Aorta (tissue), 5 donors: Measurements from ENCODE around the gene ZNF621. TPM values are rescaled to one million over a fixed set of nuclear protein-coding genes. Genes with fewer than 3 reads are reported as not detected.
"Not testable (repeated sequence)": the region's sequence is repeated elsewhere in the genome, so short reads cannot be mapped to it uniquely, and the experiment has no call there.

Experiments used
- ATAC-seq: fragments of 200-7000 bp; cut with Tn5 transposase; one replicate; pipeline ENCODE4 v1.9.1; 2022; ENCODE audit warnings: moderate library complexity; ENCODE audit not compliant: low FRiP score
- DNase-seq, 2 donors: peaks; one replicate each; pipeline ENCODE4 v3.0.0-alpha.2; 2020
- H3K27ac ChIP-seq, 2 donors: one replicate each; pipeline ENCODE4 v1.5.1; 2013; ENCODE audit warnings: low read length in 2 of 2, mild to moderate bottlenecking in 2 of 2, moderate library complexity in 2 of 2, control low read depth in 1 of 2, inconsistent platforms in 1 of 2, low read depth in 1 of 2
- H3K27me3 ChIP-seq, 2 donors: one replicate each; pipeline ENCODE4 v1.6.1; 2013; ENCODE audit warnings: control low read depth in 1 of 2, low read length in 1 of 2, mild to moderate bottlenecking in 1 of 2, moderate library complexity in 1 of 2; ENCODE audit not compliant: insufficient read depth in 2 of 2, control insufficient read depth in 1 of 2
- H3K36me3 ChIP-seq, 2 donors: one replicate each; pipeline ENCODE4 v1.6.1; 2013; ENCODE audit warnings: control low read depth in 1 of 2, low read length in 1 of 2, mild to moderate bottlenecking in 1 of 2; ENCODE audit not compliant: insufficient read depth in 2 of 2, control insufficient read depth in 1 of 2
- H3K4me1 ChIP-seq, 2 donors: one replicate each; pipeline ENCODE4 v1.6.1; 2013; ENCODE audit warnings: low read length in 2 of 2, control low read depth in 1 of 2, mild to moderate bottlenecking in 1 of 2, moderate library complexity in 1 of 2; ENCODE audit not compliant: insufficient read depth in 2 of 2, control insufficient read depth in 1 of 2
- H3K4me3 ChIP-seq, 2 donors: one replicate each; pipeline ENCODE4 v1.5.1; 2013; ENCODE audit warnings: low read length in 2 of 2, control low read depth in 1 of 2, mild to moderate bottlenecking in 1 of 2
- H3K9me3 ChIP-seq: one replicate; pipeline ENCODE4 v1.6.1; 2013; ENCODE audit warnings: mild to moderate bottlenecking, low read length; ENCODE audit not compliant: control insufficient read depth
- WGBS, 2 donors: extraction: QIAGEN DNeasy Blood & Tissue Kit; methylation state at CpG; one replicate each; pipeline ENCODE4 v1.1.7; 2013; 5-methylcytosine and 5-hydroxymethylcytosine counted together
- intact Hi-C, 2 donors: fragments of 100-400 bp; cut with DNase I; formaldehyde crosslinking; loops; one replicate each; pipeline versions ENCODE4 v1.14.2 to v1.15.0; 2022
- polyA plus RNA-seq, 2 donors: library from polyadenylated mRNA; stranded (reverse); fragments of 200-250 nt; gene quantifications; one replicate each; pipeline ENCODE4 v1.2.3, GENCODE V29; 2013
- total RNA-seq, 2 donors: library from RNA; stranded (reverse); fragmentation: NEBNext Ultra II Directional; extraction: Animal tissue kit (Norgen Biotek cat#: 25700); gene quantifications; one replicate each; pipeline ENCODE4 v1.2.1, GENCODE V29; 2021
- donor health status: healthy with polysubstance abuse.
- donor health status: Bipolar disorder and iron deficiency.
- donor health status: DM: no; HTN: no; CAD: no.
- donor health status: DM: no; HTN: no; CAD: no.
- donor health status: DM: yes; HTN: yes; CAD: no.

The ZNF621 gene
- total and polyA plus RNA-seq, 4 donors, result 11.3 to 35.1 (median 22.8) TPM

DNA sequence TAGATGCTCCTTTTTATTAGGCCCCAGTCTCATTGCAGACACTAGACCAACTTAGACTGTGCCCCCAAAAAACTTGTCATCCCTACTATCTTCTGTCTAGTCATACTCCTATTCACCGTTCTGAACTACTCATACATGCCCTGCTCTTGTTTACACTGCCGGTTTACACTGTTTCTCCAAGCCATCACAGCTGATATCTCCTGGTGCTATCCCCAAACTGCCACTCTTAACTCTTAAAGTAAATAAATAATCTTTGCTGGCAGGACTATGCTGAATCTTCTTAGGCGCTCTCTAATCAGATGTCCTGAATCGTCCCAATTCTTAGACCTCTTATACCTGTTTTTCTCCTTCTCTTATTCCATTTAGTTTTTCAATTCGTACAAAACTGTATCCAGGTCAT, 40.9 kb downstream of the ZNF621 start:
- intact Hi-C loops, DNase-seq, H3K4me1 ChIP-seq, H3K9me3 ChIP-seq, ATAC-seq, H3K36me3 ChIP-seq, H3K27me3 ChIP-seq, H3K27ac ChIP-seq, H3K4me3 ChIP-seq: not testable (repeated sequence)
- 81 to 86% methylated on average over 5 of the region's 5 CpGs for WGBS, 2 donors

DNA sequence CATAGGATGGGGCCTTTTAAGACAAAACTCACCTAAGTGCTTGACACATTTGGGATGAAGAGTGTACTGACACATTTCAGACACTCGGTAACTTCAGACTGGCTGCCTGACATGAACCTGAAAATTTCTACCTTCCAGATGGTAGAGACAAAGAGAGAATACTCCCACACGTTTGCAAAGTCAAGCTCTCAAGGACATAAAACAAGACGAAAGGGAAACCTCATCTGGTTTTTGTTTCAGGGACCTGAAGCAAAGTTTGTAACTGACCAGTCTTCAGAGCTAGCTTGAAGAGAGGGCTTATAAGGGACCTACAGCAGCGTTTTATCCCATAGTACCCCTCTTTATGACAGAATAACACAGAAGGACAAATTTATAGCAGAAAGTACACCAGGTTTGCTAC, 41.9 kb downstream of the ZNF621 start:
- Histone ChIP-seq H3K4me1 (no peaks in the 10 kb centered on the region), H3K27ac (no peak overlapping the region), H3K36me3 (no peaks in the 10 kb centered on the region), H3K9me3 (no peaks in the 10 kb centered on the region), H3K27me3 (no peaks in the 10 kb centered on the region), H3K4me3 (no peak overlapping the region)
- intact Hi-C loops, result no loop called here
- ATAC-seq (no peak), DNase-seq (no peak)
- 62 to 63% methylated on average over 4 of the region's 4 CpGs for WGBS, 2 donors

DNA sequence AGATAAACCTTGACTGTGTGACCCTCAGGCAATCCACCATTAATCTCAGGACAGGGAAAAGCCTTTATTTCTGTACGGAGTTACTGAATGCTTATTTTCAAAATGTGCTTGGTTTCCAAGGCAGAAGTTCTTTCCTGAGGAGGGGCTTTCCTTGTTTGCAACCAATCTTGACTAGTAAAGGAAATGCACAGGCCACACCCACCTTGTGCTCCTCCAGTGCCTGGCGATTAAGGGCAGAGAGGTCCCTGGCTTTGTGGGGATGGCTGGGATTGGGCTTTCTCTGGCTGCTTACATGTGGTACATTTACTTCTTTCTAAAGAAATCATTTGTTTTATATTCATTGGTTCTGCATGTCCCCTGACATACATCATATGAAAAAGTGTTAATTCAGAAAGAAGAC, 47.8 kb downstream of the ZNF621 start:
- Histone ChIP-seq H3K27me3 (no peaks in the 10 kb centered on the region), H3K4me3 (no peak overlapping the region), H3K9me3 (peaks cover 2% of the 10 kb centered on the region), H3K36me3 (no peaks in the 10 kb centered on the region), H3K4me1 (no peaks in the 10 kb centered on the region), H3K27ac (no peak overlapping the region)
- WGBS, 2 donors, result 40 to 49% methylated on average over 2 of the region's 2 CpGs
- no peak for DNase-seq
- intact Hi-C loops, result loop anchor here in 1 of 2 donors (10.0 kb wide), 1 partner anchor 238 kb away; no protein-coding TSS in a partner anchor
- no peak for ATAC-seq

DNA sequence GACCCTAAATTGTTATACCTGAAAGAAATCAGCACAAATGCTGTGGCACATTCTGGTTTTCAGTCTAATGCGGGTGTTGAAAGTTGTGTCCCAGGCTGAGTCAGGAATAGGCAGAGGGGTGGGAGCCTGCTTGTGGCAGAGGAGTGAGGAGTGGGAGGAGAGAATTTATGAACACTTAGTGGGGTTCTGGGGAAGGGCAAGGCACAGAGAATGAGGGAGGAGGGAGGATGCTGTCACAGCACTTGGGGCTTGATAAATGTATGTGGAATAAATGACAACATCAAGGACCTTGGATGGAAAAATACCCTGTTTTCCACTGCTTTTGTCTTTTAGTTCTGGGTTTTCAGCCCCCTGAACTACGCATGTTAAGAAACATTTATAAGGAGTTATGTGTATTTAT, 49.3 kb downstream of the ZNF621 start:
- no peaks in the 10 kb centered on the region for H3K4me1 ChIP-seq
- intact Hi-C loops, result loop anchor here in 1 of 2 donors (10.0 kb wide), 1 partner anchor 239 kb away; no protein-coding TSS in a partner anchor
- WGBS, 2 donors, result 83 to 86% methylated on average over 2 of the region's 2 CpGs

DNA sequence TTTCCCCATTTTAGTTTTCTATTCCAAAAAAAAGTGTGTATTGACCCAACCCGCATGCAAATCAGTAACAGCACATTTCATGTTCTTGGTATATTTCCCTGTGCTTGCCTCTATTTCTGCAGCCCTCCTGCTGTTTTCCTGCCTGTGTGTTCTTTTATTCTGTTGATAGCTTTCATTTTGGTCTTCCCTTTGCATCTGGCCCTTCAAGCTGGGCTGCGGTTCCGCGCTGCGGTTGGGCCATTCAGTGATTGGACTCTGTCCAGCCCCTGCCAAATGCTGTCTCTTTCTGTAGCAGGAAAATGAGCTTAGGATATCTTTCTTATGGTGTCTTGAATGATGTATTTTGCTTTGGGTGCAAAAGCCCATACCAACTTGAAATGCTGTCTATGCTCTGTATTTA, 49.9 kb downstream of the ZNF621 start:
- Histone ChIP-seq H3K27me3 (no peaks in the 10 kb centered on the region), H3K9me3 (peaks cover 2% of the 10 kb centered on the region), H3K36me3 (no peaks in the 10 kb centered on the region), H3K4me3 (no peak overlapping the region), H3K4me1 (no peaks in the 10 kb centered on the region), H3K27ac (no peak overlapping the region)
- ATAC-seq, result no peak
- DNase-seq, result no peak
- 70 to 74% methylated on average over 5 of the region's 5 CpGs for WGBS, 2 donors
- intact Hi-C loops, result loop anchor here in 1 of 2 donors (10.0 kb wide), 1 partner anchor 240 kb away; no protein-coding TSS in a partner anchor

More for the DNA sequence above, 49.3 kb downstream of the ZNF621 start:
- ATAC-seq, result no peak
- Histone ChIP-seq H3K4me3 (no peak overlapping the region), H3K36me3 (no peaks in the 10 kb centered on the region), H3K27ac (no peak overlapping the region), H3K9me3 (peaks cover 2% of the 10 kb centered on the region), H3K27me3 (no peaks in the 10 kb centered on the region)
- DNase-seq, result no peak

DNA sequence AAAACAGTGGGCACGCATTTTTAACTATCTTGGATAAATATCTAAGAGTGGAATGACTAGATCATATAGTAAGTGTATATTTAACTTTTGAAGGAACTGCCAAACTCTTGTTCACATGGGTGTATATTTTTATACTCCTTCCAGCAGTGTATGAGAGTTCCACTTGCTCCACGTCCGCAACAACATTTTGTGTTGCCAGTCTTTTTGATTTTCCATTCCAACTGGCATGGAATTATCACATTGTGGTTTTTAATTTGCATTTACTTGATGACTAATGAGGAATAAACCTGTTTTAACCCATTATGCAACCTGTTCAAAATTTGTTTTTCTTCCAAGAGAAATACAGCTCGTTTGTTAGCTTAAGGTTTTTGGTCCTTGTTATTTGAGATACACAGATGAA, 51.6 kb downstream of the ZNF621 start:
- Histone ChIP-seq H3K4me1 (no peaks in the 10 kb centered on the region), H3K36me3 (no peaks in the 10 kb centered on the region), H3K9me3 (peaks cover 2% of the 10 kb centered on the region), H3K27me3 (no peaks in the 10 kb centered on the region), H3K27ac (no peak overlapping the region), H3K4me3 (no peak overlapping the region)
- intact Hi-C loops, result loop anchor here in 1 of 2 donors (10.0 kb wide), 1 partner anchor 242 kb away; no protein-coding TSS in a partner anchor
- ATAC-seq, result no peak
- WGBS, 2 donors, result 53 to 63% methylated on average over 4 of the region's 4 CpGs
- no peak for DNase-seq

DNA sequence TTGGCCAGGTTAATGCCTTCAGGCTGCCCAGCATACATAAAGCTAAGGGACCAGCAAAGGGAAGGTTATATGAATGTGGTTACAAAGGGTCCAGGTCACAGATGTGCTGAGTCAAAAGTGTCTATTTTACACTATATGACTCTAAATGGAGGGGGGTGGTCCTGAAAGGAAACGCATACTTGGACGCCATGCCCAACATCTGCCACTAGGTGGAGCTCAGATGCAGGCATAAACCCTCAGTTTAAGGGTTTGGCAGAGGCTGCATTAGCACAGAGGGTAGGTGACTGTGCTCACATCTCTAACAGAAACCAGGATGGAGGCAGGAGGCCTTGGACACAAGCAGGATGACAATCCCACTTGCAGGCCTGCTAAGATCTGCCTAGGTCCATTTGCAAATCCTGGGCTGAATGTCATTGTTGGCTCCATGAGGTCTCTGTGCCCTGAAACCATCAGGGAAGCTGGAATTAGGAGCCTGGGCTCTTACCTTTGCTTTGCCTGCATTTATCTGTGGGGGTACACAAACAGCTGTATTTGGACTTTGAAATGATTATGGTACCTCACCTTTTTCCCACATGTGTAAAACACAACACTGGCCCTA, 55.8 kb downstream of the ZNF621 start:
- Histone ChIP-seq H3K4me3 (no peak overlapping the region), H3K4me1 (no peaks in the 10 kb centered on the region), H3K27me3 (no peaks in the 10 kb centered on the region), H3K36me3 (no peaks in the 10 kb centered on the region), H3K27ac (no peak overlapping the region), H3K9me3 (peaks cover 2% of the 10 kb centered on the region)
- intact Hi-C loops, result loop anchor here (2.0 to 10.0 kb wide), 7 partner anchors 204 to 1300 kb away; no protein-coding TSS in a partner anchor
- DNase-seq (peak; percentile 72 to 82), ATAC-seq (peak; percentile 80)
- WGBS, 2 donors, result 0 to 2% methylated on average over 2 of the region's 2 CpGs

DNA sequence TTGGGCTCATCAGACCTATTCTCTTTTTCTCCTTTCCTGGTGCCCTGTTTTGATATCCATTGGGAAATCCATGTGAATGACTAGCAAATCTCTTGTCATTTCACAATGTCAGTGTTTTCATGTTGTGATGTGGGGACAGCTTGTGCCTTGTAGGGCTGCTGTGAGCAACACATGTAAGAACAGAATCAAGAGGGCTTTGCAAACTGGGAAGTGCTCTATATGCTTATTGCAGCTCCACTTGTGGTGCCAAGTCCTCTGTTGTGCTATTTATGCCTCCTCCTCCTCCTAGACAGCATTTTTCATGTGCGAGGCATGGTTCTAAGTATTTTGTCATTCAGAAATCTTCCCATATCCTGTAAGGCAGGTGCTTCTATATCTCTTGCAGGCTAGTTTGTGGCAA, 56.4 kb downstream of the ZNF621 start:
- ATAC-seq, result no peak
- Histone ChIP-seq H3K27ac (no peak overlapping the region), H3K9me3 (no peaks in the 10 kb centered on the region), H3K27me3 (no peaks in the 10 kb centered on the region), H3K36me3 (no peaks in the 10 kb centered on the region), H3K4me1 (no peaks in the 10 kb centered on the region), H3K4me3 (no peak overlapping the region)
- no peak for DNase-seq
- intact Hi-C loops, result loop anchor here (2.0 to 10.0 kb wide), 7 partner anchors 204 to 1300 kb away; no protein-coding TSS in a partner anchor
- 89 to 94% methylated on average over 1 of the region's 1 CpG for WGBS, 2 donors

DNA sequence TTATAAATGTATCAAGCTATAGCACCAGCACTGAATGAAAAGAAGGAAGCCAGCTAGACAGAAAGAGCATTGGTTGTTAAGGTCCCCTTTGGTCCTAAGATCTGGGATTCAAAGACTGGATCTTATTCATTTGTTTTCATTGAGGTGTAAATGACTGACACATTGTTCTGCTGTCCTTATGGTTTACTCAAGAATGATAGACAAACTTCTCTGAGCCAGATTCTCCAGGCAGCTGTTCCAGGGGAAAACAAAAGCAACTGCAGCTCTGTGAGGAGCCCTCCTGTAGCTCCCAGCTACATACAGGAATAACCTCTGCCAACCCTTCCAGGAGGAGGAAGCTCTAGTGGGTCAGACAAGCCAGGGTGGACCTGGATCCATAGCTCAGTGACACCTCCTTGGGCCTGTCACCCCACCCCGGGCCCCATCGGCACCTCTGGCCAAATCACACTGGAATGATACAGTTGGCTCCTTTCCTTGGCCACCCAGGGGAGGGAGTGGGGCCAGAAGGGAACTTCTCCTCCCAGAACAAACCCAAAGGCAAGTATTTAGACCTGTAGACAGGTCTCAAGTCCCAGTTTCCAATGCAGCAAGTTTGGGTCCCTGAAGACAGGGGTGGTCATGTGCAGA, 57.8 kb downstream of the ZNF621 start:
- Histone ChIP-seq H3K27me3 (no peaks in the 10 kb centered on the region), H3K9me3 (no peaks in the 10 kb centered on the region), H3K4me3 (no peak overlapping the region), H3K27ac (no peak overlapping the region), H3K36me3 (no peaks in the 10 kb centered on the region), H3K4me1 (no peaks in the 10 kb centered on the region)
- intact Hi-C loops, result loop anchor here (5.0 to 10.0 kb wide), 6 partner anchors 202 to 1132 kb away; no protein-coding TSS in a partner anchor
- ATAC-seq (no peak), DNase-seq (no peak)
- WGBS, 2 donors, result 5 to 12% methylated on average over 2 of the region's 2 CpGs
